Posterior cingulate gyrus (tissue), 11 donors: ENCODE measurements around the gene PRAC2.
A peak's percentile ranks its signal among the peaks of the same experiment; 100 is the strongest.
"Not testable (repeated sequence)": the region's sequence is repeated elsewhere in the genome, so short reads cannot be mapped to it uniquely, and the experiment has no call there.

Source experiments
- DNase-seq, 10 donors: peaks; one replicate each; pipeline versions ENCODE4 v3.0.0 to v3.0.0-alpha.2; 2020 to 2021; ENCODE audit warnings: mixed read lengths in 3 of 10
- intact Hi-C: fragments of 100-400 bp; cut with DNase I; formaldehyde crosslinking; loops from one replicate; pipeline ENCODE4 v1.15.1; 2023

PRAC2 gene

DNA sequence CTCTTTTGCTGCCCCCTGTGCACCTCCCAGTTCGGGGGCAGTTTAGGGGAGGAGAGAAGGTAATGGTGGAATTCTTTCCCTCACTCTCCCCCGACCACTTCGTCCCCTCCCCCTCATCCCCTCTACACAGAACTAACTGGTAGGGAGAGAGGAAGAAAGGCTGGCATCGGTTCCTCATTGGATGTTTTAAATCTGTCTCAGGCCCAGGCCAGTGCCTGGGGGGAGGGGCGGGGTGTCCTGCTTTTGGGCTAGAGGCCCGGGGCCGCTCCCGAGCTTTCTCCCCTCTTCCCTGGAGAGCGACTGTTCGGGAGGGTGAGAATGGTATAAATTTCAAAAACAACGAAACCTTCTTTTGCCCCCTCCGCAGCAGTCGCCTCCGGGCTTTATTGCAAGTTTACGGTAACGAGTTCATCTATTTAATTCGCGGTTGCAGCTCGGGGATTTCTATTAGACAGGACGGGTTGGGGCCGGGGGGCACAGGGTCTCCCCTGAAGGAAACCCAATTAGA is at the start of gene PRAC2:
Gene PRAC2 (plus strand): TSS at position 271 of the 508 bp plus-strand sequence. CDS start 1,226 bp downstream, outside the sequence.
- no peak for DNase-seq
- intact Hi-C loops: loop anchor here (10.0 kb wide), 2 partner anchors 72 to 272 kb away; partner anchors contain the start of gene IGF2BP1

DNA sequence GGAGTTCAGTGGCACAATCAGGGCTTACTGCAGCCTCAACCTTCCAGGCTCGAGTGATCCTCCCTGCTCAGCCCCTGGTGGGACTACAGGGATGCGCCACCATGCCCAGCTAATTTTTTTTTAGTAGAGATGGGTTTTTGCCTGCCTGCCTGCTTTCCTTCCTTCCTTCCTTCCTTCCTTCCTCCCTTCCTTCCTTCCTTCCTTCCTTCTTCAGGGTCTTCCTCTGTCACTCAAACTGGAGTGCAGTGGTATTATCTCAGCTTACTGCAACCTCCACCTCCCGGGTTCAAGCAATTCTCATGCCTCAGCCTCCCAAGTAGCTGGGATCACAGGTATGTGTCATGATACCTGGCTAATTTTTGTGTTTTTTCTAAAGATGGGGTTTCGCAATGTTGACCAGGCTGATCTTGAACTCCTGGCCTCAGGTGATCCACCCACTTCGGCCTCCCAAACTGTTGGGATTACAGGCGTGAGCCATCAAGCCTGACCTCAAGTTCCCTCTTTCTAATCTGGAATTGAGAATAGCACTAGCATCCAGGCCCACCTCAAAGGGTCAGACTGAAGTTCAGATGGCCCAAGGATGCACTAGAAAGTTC is 45.9 kb upstream of the PRAC2 start:
- no peak for DNase-seq
- intact Hi-C loops: no loop called here

DNA sequence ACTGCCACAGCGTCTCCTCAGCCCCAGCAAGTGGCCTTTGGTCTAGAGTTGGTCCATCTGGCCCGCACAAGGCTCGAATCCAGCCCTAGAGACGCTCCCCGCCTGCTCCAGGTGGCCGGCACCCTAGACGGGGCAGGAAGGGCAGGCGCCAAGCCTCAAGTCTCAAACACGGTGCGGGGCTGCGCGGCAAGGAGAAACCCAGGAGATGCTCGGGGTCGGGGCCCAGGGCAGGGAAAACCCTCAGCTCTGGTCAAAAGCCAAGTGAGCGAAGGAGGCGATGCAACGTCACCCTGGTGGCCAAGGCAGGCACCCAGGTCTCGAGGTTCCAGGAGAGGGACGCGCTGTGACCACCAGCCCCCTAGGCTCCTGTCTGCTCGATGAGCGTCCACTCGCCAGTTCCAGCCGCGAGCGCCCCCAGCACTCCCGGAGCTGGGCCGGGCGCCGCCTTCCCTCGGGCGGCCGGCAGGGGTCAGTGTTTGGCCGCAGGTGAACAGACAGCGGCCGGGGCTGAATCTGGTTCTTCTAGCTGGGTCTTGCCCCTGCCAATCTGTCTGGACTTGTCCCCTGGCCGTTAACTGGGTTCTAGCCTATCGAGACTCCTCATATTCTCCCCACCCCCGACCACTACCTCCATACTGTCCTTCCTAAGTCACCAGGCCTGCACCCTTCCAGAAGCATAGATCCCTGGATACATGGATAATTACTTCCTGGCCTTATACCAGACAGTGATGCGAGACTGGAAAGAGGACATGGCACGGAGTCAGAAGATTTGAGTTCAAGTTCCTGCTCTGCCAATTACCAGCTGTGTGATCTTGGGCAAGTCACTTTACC is 44.6 kb upstream of the PRAC2 start:
- DNase-seq: peak; percentile 10 to 91 (median 56)
- intact Hi-C loops: loop anchor here (2.0 kb wide), 1 partner anchor 200 kb away; no protein-coding TSS in a partner anchor

DNA sequence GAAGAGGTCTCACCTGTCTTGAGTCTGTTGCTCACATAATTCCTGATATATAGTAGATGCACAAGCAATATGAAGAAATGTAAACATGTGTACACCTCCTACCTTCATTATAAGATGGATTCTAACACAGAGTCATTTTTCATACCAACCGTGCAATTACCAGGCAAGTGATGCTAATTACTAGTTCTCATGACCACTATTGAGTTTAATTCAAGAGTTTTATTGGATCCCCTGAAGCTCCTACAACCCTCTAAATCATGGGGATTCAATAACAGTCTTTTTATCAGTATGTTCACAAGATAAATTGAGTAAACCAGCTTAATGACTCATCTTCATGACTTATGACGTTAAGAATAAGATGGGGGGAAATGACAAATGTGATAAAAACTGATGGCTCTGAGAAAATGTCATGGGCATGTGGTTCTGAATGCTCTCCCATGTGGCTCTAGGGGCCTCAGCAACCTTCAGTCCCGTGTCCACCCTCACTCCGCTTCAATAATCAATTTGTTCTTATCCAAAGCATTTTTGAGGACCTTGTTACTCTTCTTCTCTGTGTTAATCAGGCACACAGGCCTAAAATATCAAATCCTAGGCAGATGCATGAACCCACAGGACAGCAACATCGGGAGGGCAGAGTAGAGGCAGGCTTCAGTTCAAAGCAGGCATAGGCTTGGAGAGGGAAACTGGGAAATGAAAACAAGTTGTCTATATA is 43.4 kb upstream of the PRAC2 start:
- DNase-seq: no peak
- intact Hi-C loops: loop anchor here (2.0 kb wide), 1 partner anchor 199 kb away; no protein-coding TSS in a partner anchor

DNA sequence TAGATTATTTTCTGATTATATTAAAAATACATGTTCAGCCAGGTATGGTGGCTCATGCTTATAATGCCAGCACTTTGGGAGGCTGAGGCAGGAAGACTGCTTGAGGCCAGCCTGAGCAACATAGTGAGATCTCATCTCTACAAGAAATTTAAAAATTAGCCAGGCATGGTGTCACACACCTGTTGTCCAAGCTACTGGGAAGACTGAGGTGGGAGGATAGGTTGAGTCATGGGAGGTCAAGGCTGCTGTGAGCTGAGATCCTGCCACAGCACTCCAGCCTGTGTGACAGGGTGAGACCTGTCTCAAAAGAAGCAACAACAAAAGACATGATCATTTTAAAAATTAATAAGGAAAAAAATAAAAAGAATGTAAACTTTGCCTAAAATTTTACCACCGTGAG is 41.4 kb upstream of the PRAC2 start:
- intact Hi-C loops: no loop called here
- DNase-seq: no peak

DNA sequence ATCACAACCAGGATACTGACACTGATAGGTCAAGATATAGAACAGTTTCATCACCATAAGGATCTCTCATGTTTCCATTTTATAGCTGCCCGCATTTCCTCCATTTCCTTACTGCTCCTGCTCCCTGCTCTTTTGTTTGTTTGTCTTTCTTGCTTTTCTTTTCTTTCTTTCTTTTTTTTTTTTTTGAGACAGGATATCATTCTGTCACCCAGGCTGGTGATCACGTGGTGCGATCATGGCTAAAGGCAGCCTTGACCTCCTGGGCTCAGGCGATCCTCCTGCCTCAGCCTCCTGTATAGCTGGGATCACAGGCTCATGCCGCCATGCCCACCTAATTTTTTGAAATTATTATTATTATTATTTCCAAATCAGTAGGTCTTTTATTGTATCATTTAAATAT is 32.3 kb upstream of the PRAC2 start:
- intact Hi-C loops: no loop called here
- DNase-seq: no peak

DNA sequence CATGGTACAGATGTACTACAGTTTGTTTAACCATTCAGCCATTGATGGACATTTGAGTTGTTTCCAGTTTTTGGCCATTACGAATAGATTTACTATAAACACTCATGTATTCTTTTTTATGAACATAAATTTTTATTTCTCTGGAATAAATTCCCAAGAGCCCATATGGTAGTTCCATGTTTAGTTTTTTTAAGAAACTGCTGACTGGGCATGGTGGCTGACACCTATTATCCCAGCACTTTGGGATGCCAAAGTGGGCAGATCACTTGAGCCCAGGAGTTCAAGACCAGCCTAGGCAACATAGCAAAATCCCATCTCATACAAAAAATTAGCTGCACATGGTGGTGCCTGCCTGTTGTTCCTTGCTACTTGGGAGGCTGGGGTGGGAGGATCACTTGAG is 30.9 kb upstream of the PRAC2 start:
- intact Hi-C loops: no loop called here
- no peak for DNase-seq

DNA sequence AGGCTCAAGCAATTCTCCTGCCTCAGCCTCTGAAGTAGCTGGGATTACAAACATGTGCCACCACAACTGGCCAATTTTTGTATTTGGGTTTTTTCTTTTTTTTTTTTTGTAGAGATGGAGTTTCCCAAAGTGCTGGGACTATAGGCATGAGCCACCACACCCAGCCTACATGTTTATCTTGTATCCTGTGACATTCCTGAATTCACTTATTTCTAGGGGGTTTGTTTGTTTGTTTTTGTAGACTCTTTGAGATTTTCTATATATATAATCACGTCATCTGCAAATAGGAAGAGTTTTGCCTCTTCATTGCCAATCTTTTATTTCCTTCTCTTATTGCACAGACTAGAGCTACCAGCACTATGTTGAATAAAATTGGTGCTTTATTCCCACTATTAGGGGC is 29.8 kb upstream of the PRAC2 start:
- DNase-seq: no peak
- intact Hi-C loops: no loop called here

DNA sequence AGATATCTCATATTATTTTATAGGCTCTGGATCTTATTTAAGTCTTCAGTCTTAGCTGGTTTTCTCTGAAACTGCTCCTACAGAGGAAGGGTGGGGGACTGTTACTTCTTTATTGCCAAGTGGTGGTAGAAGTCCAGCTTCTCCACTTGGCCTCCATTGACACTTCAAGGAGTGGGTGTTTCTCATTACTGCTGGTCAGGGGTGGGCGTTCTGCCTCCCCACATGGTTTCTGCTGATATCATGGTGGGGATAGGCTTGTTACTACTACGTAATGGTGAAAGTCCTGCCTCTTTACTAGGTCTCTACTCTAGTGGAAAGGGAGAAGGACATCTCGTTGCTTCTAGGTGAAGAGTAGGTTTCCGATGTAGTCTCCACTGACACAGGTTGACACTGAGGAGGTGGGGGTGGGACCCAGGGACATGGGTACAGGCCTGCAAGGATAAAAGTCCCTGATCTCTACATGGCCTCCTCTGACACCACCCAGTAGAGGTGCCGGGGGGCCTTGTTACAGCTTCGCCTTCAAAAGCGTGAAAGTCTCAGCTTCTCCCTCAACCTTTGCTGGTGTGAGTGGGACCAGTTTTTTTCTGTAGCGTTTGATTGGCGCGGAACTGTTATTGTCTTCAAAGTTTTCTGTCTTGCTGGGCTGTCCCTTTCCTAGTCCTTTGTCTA is 21.0 kb upstream of the PRAC2 start:
- intact Hi-C loops: no loop called here
- DNase-seq: no peak

DNA sequence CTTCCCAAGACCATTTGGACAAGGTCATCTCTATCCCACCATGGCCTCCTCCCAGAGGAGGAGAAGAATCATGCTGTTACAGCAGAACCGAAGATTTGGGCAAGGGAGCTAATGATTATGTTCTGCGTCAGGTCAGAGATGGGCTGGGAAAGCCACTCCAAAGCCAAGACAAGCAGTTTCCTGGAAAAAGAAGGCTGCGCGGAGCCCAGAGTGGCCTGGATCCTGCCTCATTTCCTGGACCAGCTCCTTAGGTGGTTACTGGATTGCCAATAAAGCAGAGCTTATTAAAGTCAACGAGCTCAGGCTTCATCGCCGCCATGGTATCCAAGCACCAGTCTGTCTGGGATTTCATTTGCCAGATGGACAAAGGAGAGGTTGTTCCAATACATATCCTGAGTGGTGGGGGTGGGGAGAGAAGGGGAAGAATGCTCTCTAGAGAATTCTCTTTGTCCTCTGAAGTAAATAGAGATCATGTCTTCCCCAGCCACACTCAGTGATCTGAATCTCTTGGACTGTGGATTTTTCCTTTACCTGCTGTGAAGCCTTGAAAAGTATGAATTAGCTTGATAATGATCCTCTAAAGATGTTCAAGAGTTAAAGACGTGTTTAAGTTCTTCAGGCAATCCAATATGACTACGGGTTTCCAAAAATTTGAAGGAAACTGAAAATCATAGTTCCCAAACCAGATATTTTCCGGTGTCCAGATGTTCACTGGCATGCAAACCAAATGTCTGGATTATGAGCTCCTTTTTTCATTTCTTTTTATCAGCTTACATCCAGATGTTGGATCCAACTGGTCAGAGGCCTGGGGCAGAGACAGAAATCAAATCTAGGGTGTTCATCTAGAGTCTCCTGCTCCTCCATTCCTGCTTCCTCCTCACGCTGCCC is 18.4 kb upstream of the PRAC2 start:
- intact Hi-C loops: no loop called here
- peak in 1 of 10 donors; percentile 36 for DNase-seq

DNA sequence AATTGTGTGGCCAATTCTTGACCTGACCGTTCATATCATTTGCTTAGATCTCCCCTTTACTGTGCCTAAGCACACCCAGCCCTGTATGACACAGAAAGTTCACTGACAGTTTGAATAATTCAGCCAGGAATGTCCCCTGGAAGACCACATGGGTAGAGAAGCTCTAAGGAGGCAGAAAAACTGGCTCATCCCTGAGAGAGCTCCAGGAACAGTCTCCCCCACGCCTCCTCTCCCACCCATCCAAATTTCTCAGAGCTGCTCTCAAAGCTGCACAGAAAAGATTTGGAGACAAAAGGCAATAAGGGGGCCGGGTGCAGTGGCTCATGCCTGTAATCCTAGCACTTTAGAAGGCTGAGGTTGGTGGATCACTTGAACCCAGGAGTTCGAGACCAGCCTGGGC is 11.9 kb upstream of the PRAC2 start:
- intact Hi-C loops: no loop called here
- no peak for DNase-seq

DNA sequence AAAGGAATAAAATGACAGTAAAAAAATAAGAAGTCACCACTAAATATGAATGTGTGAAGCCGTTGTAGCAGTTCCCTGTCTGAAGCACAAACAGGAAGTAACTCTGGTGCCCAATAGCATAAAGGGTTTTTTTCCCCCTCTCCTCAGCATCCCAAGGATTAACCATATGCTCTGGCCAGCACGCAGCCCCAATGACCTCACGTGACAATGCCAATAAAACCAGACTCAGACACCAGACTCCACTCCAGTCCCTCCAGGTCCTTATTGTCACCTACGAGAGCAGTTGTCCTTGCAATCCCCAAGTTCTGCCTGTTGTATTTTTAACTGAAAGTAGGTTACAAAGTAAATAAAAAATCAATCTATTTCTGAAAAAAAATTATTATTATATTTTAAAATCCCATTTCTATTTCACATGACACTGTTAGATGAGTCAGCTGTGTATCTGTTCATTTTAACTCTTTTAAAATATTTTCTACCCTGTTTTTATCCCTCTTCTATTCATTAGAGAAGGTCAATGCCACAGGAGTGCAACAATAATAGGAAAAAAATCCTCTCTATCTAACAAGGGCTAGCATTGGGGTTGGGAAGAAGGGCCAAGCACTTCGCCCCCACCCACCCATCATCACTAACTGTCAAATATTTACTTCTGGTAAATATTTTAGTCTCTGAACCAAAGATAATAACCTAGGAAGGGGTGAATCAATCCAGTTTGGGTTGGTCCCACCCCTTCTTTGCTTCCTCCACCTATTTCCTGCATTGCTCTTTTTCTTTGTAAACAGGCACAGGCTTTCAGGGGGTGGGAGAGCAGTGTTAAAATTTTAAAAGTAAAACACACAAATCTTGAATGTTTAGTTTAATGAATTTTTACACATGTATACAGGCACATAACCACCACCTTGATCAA is 7.2 kb upstream of the PRAC2 start:
- intact Hi-C loops: no loop called here
- no peak for DNase-seq

DNA sequence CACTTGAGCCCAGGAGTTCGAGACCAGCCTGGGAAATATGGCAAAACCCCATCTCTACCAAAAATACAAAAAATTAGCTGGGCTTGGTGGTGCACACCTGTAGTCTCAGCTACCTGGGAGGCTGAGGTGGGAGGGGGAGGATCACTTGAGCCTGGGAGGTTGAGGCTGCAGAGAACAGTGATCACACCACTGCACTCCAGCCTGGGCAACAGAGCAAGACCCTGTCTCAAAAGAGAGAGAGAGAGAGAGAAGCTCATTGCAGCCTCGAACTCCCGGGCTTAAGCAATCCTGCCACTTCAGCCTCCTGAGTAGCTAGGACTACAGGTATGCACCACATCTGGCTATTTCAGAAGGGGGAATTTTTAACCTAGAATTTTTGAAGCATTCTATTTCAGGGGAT is 6.4 kb upstream of the PRAC2 start:
- peak in 2 of 10 donors; percentile 34 to 49 for DNase-seq
- intact Hi-C loops: not testable (repeated sequence)

DNA sequence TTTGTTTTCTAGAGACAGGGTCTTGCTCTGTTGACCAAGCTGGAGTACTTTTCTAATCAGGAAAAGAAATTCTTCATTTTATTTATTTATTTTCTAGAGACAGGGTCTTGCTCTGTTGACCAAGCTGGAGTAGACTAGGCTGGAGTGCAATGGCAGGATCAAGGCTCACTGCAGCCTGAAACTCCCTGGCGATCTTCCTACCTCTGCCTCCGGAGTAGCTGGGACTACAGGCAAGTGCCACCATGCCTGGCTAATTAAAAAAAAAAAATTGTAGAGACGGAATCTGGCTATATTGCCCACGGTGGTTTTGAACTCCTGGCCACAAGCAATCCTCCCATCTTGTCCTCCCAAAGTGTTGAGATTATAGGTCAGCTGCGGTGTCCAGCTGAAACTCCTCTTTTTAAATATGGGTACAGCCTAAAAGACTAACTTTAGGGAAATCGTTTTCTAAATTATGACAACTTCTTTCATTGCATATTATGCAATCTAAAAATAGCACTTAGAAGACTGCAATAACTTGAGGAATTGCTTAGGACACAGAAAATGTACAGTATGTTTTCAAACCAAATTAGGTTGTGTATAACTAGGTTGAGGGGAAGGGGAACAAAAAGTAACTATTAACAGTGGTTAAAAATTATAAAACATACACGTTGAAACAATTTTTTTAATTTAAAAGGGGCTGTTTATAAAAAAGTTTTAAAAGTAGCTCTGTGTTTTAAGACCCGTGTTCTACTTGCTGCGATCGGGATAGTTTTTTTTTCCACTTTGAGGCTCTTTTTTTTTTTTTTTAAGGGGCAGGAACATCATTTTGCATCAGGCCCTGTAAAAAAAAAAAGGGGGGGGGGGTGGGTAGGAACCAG is 5.4 kb upstream of the PRAC2 start:
- peak in 2 of 10 donors; percentile 26 to 39 for DNase-seq
- intact Hi-C loops: no loop called here

DNA sequence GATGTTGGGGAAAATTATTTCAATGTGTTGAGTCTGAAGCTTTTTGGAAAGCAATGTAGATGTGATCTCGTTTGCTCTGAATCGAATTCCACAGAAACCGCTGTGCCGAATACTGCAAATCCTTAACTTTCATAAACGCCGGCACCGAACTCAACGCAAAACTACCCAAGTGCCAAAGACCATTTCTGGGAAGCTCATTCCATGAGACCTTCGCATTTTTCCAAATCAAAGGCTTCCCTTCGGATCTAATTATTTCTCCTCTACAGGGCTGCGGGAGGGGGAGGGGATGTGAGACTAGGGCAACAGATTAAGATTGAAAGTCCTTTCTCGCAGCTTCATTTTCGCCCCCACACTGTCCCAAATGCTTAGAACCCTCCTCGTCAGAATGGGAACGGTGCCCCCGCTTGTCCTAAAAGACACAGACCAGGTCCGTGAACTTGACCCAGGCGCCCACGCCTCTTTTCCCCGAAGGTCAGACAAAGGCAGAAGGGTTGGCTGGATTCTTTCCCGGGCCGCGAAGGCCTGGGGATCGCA is 4.7 kb upstream of the PRAC2 start:
- intact Hi-C loops: no loop called here
- DNase-seq: peak in 1 of 10 donors; percentile 68

DNA sequence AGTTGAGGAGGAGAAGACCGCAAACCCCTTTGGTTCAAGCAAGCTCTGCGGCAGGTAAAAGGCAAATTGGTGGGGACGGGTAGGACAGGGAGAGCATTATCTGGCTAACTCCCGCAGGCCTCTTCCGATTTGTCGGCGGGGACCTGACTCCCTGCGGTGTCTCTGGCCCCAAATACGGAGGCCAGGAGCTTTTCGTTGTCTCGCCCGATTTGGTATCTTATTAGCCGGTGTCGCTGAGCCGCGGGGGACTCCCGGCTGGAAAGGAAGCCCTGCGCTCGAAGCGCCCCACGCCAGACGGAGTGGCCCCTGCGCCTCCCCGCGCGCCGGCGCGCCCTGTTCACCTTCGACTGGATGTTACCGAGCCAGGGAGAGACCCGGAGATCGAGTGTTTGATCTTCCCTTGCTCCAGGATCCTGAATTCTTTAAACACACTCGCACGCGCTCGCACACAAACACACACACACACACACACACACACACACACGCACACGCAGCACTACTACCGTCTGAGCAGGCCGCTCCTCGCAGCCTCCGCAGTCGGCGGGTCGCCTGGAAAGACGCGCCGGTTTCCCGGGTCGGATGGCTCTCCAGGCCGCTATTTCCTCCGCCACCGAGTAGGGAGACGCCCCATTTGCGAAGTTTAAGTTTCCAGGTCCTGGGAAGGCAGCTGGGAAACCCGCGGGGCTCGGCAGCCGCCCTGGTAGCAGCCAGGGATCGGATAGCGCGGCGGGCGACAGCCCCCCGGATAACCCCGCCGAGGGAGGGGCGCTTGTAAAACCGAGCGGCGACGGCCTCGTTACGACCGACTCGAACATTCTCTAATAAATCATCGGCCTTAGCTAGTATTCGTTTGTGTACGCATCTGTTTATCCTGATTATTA is 4.0 kb upstream of the PRAC2 start:
- DNase-seq: peak in 2 of 10 donors; percentile 52 to 72
- intact Hi-C loops: no loop called here
